ENCODE data around the gene CPZ. TPM values are rescaled to one million over a fixed set of nuclear protein-coding genes. Genes with fewer than 3 reads are reported as not detected.

Gene CPZ
- total and polyA plus RNA-seq, 2 of the 4 experiments (the other 2 are of a cell fraction) = 0.90 to 10.3 TPM

GRCh38 chr4:8600686-8601085 lies 8.1 kb downstream of the CPZ start:
- intact Hi-C loops (cut with micrococcal nuclease) = no loop called here
- H3K14ac ChIP-seq (replicated peaks; ENCODE audit: low read depth, low read length) = no peak overlapping the region

More at GRCh38 chr4:8600686-8601085, 8.1 kb downstream of the CPZ start:
- Histone ChIP-seq H3K4ac (ENCODE audit: low read depth, low read length) (no peak overlapping the region), H2BK20ac (ENCODE audit: low read depth, low read length) (no peak overlapping the region), H4K91ac (ENCODE audit: insufficient read depth, low read depth, low read length) (no peak overlapping the region), H2AFZ (replicated peaks; ENCODE audit: low read length, poor library complexity) (no peak overlapping the region), H2BK5ac (ENCODE audit: low read depth, low read length, poor library complexity, severe bottlenecking) (no peak overlapping the region), H4K20me1 (ENCODE audit: insufficient read depth, low read length) (peaks cover under 1% of the 10 kb centered on the region; the same call in 1 of the 2 replicates), H3K9me3 (ENCODE audit: control insufficient read depth, insufficient read depth, low read length) (no peaks in the 10 kb centered on the region), H3K9me1 (ENCODE audit: insufficient read depth, low read length) (no peaks in the 10 kb centered on the region), H3K4me2 (ENCODE audit: low read depth, low read length) (no peak overlapping the region), H3K18ac (ENCODE audit: low read depth, low read length) (no peak overlapping the region), H2BK15ac (ENCODE audit: low read depth, low read length) (no peak overlapping the region), H3K4me3 (ENCODE audit: insufficient read depth, low read depth, low read length) (no peak overlapping the region), H3K36me3 (ENCODE audit: control insufficient read depth, insufficient read depth, low read length) (peaks cover 48% of the 10 kb centered on the region; the same call in 1 of the 2 replicates), H3K4me1 (ENCODE audit: control insufficient read depth, insufficient read depth, low read length) (peaks cover 3% of the 10 kb centered on the region; the same call in 1 of the 2 replicates), H4K8ac (ENCODE audit: low read depth in 2 of 2, low read length in 2 of 2) (no peak overlapping the region), H3K27me3 (ENCODE audit: control insufficient read depth, insufficient read depth, low read length) (no peaks in the 10 kb centered on the region; the same call in 1 of the 2 replicates), H3K9ac (ENCODE audit: low read depth, low read length) (no peak overlapping the region), H3K27ac (ENCODE audit: insufficient read depth, low read length) (no peak overlapping the region), H2AK9ac (replicated peaks; ENCODE audit: low read depth, low read length, poor library complexity) (no peak overlapping the region), H2AK5ac (ENCODE audit: low read depth, low read length) (no peak overlapping the region), H2BK120ac (ENCODE audit: low read depth, low read length) (no peak overlapping the region), H4K5ac (ENCODE audit: low read depth, low read length) (no peak overlapping the region), H3K79me1 (ENCODE audit: low read depth in 1 of 2, low read length in 2 of 2) (no peaks in the 10 kb centered on the region), H3K23ac (ENCODE audit: low read depth, low read length) (no peak overlapping the region), H3K56ac (ENCODE audit: extremely low read depth, insufficient read depth, low read length) (no peak overlapping the region)
- BruUV-seq (replicated peaks) = no TSS peak
- POLR2A ChIA-PET (ENCODE audit: unreplicated experiment) = no interaction called here
- dilution Hi-C loops (cut with HindIII; ENCODE audit: low sequenced_read_pairs, unreplicated experiment) (no loop called here), in situ Hi-C loops (cut with MboI; ENCODE audit: low sequenced_read_pairs) (loop anchor here (25.0 kb wide), 1 partner anchor 388 kb away; no protein-coding TSS in a partner anchor)
- ATAC-seq (ENCODE audit: low read depth) (no peak), DNase-seq (no peak)
- CTCF ChIA-PET = no interaction called here
- no peak for TF ChIP-seq POLR2A (IDR thresholded peaks at IDR 0.05; ENCODE audit: low read depth, low read length)
- 67% methylated on average over 8 of the region's 12 CpGs; no CpG with 5 or more reads in 1 of the 2 experiments for WGBS, 2 experiments (ENCODE audit: extremely low coverage in 2 of 2, insufficient read length in 1 of 2)
